Superior temporal gyrus (tissue), 1 donor: Measurements from ENCODE around the gene SYPL2.

Experiments
- DNase-seq: peaks from one replicate; pipeline ENCODE4 v3.0.0-alpha.2; 2016; ENCODE audit errors: extremely low spot score

Gene SYPL2

DNA sequence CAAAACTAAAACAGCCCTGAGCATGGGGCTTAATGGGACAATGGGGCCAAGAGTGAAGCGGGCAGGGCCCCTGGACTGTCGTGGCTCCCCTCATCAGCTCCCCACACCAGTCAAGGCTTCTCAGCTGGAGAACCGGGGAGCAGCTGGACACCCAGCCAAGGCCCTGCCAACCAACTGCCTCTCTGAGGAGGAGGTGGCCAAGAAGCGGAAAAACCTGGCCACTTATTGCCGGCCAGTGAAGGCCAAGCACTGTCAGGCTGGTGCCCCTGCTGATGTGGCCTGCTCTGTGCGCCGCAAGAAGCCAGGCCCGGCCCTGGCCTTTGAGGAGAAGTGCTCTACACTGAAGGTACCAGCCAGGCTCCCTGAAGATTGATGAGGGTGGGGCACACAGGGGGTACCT lies 25.0 kb downstream of the SYPL2 start:
- DNase-seq = no peak

GRCh38 chr1:109492779-109493178 lies 26.4 kb downstream of the SYPL2 start:
- DNase-seq = no peak

- DNase-seq = no peak
Observed at GRCh38 chr1:109493227-109493626, 26.9 kb downstream of the SYPL2 start.

DNA sequence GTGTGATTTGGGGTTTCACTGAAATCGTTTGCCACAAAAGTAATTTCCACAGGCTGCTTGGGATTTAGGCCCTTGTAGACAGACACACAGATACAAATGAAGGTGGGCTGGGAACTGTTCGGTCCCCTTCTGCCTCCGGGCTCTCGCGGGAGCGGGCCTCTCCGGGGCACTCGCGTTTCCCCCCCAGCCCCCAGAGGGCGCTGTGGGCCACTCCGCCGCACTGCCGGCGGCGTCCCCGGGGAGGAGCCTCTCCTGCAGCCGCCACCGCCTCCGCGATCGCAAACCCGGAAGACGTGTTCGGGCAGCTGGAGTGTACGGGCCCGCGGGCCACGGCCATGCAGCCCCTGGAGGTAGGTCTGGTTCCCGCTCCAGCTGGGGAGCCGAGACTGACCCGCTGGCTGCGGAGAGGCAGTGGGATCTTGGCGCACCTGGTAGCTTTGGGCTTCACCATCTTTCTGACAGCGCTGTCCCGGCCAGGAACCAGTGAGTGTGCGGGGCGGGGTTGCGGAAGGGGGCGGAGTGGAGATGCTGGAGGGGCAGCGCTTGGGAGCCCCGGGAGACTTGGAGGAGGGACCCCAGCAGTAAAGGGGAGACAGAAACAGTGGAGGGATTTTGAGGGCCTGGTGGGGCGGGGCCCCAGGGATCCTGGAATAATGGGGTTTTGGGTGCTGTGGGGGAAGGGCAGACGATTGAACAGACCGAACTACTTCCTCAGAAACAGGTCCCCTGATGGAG lies 27.6 kb downstream of the SYPL2 start, which contains the start of gene CYB561D1:
CYB561D1 (plus strand) TSS at position 290 of the 735 bp plus-strand sequence; CDS start at position 336, 46 bp downstream.
- DNase-seq = peak; percentile 88

DNA sequence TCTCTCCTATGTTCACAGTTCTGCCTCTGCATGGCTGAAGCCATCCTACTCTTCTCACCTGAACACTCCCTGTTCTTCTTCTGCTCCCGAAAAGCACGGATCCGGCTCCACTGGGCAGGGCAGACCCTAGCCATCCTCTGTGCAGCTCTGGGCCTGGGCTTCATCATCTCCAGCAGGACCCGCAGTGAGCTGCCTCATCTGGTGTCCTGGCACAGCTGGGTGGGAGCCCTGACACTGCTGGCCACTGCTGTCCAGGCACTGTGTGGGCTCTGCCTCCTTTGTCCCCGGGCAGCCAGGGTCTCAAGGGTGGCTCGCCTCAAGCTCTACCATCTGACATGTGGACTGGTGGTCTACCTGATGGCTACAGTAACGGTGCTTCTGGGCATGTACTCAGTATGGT lies 29.4 kb downstream of the SYPL2 start:
- no peak for DNase-seq

- no peak for DNase-seq
Observed at GRCh38 chr1:109497449-109498160, 31.3 kb downstream of the SYPL2 start.

GRCh38 chr1:109498161-109498801 lies 31.9 kb downstream of the SYPL2 start:
- no peak for DNase-seq

GRCh38 chr1:109499081-109499480 lies 32.7 kb downstream of the SYPL2 start:
- no peak for DNase-seq

DNA sequence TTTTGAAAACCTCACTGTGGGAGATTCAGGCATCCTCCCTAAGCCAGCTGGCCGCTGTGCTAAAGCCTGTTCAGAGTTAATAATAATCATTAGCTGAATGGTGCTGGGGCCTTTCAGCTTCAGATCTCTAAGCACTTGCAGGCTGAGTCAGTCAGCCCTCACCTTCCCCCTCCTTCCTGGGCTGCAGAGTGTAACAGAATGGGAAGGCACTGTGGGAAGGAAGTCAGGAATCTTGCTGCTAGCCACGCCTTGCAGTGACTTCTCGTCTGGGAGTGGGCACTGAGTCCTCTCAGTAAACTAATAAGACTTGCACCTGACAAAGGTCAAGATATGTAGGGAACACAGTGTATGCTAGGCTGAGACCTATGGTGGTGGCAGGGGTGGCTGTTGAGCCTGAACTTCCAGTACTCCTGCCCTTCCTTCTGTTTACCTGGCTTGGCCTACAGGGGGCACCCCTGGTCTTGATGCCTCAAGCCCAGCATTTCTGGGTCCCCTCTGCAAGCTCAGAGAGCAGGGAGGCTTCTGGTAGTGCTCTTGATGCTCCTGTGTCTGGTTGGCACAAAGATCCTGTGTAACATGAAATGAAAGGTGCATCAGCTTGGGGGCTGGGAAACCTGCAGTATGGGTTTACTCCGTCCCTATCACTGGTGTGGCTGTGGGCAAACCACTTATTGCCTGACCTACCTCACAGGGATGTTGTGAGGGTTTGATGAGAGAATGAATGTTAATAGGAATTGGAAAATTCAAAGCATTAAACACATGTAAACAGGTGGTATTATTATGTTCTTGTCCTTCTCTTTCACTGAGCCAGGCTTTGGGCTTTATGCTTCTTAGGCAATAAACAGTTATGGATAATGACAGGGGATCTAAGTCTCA lies 33.6 kb downstream of the SYPL2 start:
- DNase-seq = no peak

DNA sequence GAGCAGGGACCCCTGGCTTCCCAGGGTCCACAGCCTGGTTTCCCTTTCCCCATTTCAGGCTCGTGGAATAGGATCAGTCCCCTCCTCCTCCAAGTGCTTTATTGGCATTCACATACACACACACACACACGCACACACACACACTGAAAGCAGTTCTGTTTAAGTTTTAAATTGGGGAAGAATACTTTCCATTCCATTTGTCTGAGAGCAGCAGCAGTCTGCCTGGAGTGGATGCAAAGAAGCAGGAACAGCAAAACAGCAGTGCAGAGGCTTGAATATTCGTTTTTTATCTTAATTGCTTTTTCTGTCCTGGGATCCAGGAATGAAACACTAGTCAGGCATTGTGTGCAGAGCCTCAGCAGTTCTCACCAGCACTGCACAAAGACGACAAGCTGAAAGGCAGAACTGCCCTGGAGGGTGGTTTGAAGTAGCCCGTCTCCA lies 34.6 kb downstream of the SYPL2 start:
- DNase-seq = no peak

- no peak for DNase-seq
Observed at GRCh38 chr1:109501644-109502363, 35.5 kb downstream of the SYPL2 start.

- no peak for DNase-seq
Observed at GRCh38 chr1:109502364-109502851, 36.1 kb downstream of the SYPL2 start.

- DNase-seq = no peak
Observed at GRCh38 chr1:109503935-109504334, 37.6 kb downstream of the SYPL2 start.

DNA sequence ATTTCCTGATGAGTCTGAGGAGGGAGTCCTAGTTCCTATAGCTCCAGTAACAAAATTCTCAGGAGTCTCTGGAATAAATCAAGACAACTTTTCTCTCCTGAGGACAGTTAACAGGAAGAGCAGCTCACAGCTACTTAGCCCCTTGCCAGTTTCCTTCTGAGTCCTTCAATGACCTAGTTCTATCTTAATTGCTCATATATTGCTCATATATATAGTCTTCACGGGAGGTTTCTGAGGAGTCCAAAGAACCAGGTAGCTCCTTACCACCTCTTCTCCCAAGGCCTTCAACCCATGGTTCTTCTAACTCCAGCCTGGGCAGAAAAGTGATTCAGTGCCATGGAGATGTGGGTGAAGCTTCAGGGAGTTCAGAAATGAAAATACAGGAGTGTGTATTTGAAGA lies 38.6 kb downstream of the SYPL2 start:
- DNase-seq = no peak

DNA sequence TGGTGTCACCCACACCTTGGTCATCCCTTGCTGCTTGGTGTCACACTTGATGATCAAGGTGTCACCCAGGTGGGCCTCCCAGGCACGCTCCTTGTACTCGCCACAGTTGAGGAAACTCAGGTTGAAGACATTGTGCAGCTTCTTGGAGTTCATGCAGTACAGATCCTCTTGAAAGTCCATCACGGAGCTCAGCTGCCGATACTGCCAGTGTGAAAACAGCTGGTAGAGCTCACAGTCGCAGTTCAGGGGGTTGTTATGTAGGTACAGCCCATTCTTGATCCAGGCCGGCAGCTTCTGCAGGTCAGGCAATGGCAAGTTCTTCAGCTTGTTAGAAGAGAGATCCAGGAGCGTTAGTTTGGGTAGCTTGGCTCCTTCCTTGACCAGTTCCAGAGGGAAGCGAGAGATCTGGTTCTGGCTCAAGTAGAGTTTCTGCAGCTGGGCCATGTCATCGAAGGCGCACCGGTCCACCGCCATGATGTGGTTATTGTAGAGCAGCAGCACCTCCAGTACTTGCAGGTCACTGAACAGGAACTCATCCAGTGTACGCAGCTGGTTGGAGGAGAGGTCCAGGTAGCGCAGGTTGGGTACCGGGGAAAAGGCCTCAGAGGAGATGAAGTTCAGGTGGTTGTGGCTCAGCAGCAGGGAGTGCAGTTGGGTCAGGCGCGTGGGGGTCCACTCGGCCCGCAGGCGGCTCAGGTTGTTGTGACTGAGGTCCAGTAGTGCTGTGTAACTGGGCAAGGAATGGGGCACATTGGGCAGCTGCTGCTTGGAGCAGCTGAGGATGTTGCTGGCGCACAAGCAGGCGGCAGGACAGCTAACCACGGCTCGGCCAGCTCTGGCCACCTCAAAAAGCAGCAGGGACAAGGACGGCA lies 41.9 kb downstream of the SYPL2 start:
- no peak for DNase-seq

GRCh38 chr1:109508873-109509175 lies 42.5 kb downstream of the SYPL2 start:
- DNase-seq = no peak

GRCh38 chr1:109509176-109510134 lies 43.1 kb downstream of the SYPL2 start, which contains the start of gene AMIGO1:
Gene AMIGO1 (minus strand): TSS chr1:109509727. CDS start chr1:109508912, 815 bp downstream.
- no peak for DNase-seq

- DNase-seq = no peak
Observed at GRCh38 chr1:109513110-109513710, 46.9 kb downstream of the SYPL2 start.
